IPS-18a (cell line): ENCODE results near the gene CHI3L1.

ENCODE experiments used
- H3K27ac ChIP-seq: one replicate; pipeline ENCODE4 v1.5.1; 2013; ENCODE audit warnings: low read length
- H3K27me3 ChIP-seq: one replicate; pipeline ENCODE4 v1.6.1; 2013; ENCODE audit warnings: mild to moderate bottlenecking, low read length; ENCODE audit not compliant: control insufficient read depth, insufficient read depth
- H3K36me3 ChIP-seq: one replicate; pipeline ENCODE4 v1.6.1; 2013; ENCODE audit warnings: low read depth, low read length; ENCODE audit not compliant: control insufficient read depth
- H3K4me1 ChIP-seq: one replicate; pipeline ENCODE4 v1.6.1; 2013; ENCODE audit warnings: low read depth, low read length; ENCODE audit not compliant: control insufficient read depth
- H3K4me3 ChIP-seq: one replicate; pipeline ENCODE4 v1.5.1; 2013; ENCODE audit warnings: low read length
- H3K9ac ChIP-seq: one replicate; pipeline ENCODE4 v1.6.1; 2013; ENCODE audit warnings: mild to moderate bottlenecking, low read length, moderate library complexity
- H3K9me3 ChIP-seq: one replicate; pipeline ENCODE4 v1.6.1; 2013; ENCODE audit warnings: low read depth, low read length; ENCODE audit not compliant: control insufficient read depth

Gene CHI3L1

GRCh38 chr1:203187689-203188264, 1.3 kb upstream of the CHI3L1 start:
- H3K9me3 ChIP-seq = no peaks in the 10 kb centered on the region
- no peaks in the 10 kb centered on the region for H3K36me3 ChIP-seq
- no peak overlapping the region for H3K27ac ChIP-seq
- H3K27me3 ChIP-seq = no peaks in the 10 kb centered on the region
- no peak overlapping the region for H3K9ac ChIP-seq
- no peak overlapping the region for H3K4me3 ChIP-seq
- H3K4me1 ChIP-seq = peaks cover 22% of the 10 kb centered on the region

- Histone ChIP-seq H3K27me3 (no peaks in the 10 kb centered on the region), H3K9ac (no peak overlapping the region), H3K27ac (no peak overlapping the region), H3K4me1 (peaks cover 22% of the 10 kb centered on the region), H3K9me3 (no peaks in the 10 kb centered on the region), H3K36me3 (no peaks in the 10 kb centered on the region), H3K4me3 (no peak overlapping the region)
Observed at GRCh38 chr1:203187304-203187685, 791 bp upstream of the CHI3L1 start.

- H3K4me1 ChIP-seq = peaks cover 22% of the 10 kb centered on the region
- H3K4me3 ChIP-seq = no peak overlapping the region
- no peak overlapping the region for H3K27ac ChIP-seq
Observed at GRCh38 chr1:203186091-203186445, 436 bp downstream of the CHI3L1 start.

GRCh38 chr1:203185585-203185984, 919 bp downstream of the CHI3L1 start:
- H3K9me3 ChIP-seq = no peaks in the 10 kb centered on the region
- no peak overlapping the region for H3K4me3 ChIP-seq
- no peak overlapping the region for H3K27ac ChIP-seq

More at GRCh38 chr1:203186091-203186445, 436 bp downstream of the CHI3L1 start:
- no peak overlapping the region for H3K9ac ChIP-seq
- no peaks in the 10 kb centered on the region for H3K36me3 ChIP-seq
- no peaks in the 10 kb centered on the region for H3K9me3 ChIP-seq
- no peaks in the 10 kb centered on the region for H3K27me3 ChIP-seq

GRCh38 chr1:203185061-203185461, 1.4 kb downstream of the CHI3L1 start:
- no peaks in the 10 kb centered on the region for H3K9me3 ChIP-seq
- no peaks in the 10 kb centered on the region for H3K27me3 ChIP-seq
- H3K4me3 ChIP-seq = no peak overlapping the region
- no peak overlapping the region for H3K27ac ChIP-seq
- H3K9ac ChIP-seq = no peak overlapping the region
- peaks cover 22% of the 10 kb centered on the region for H3K4me1 ChIP-seq
- H3K36me3 ChIP-seq = no peaks in the 10 kb centered on the region

More at GRCh38 chr1:203185585-203185984, 919 bp downstream of the CHI3L1 start:
- Histone ChIP-seq H3K4me1 (peaks cover 22% of the 10 kb centered on the region), H3K9ac (no peak overlapping the region), H3K27me3 (no peaks in the 10 kb centered on the region), H3K36me3 (no peaks in the 10 kb centered on the region)

- Histone ChIP-seq H3K27me3 (no peaks in the 10 kb centered on the region), H3K4me1 (peaks cover 22% of the 10 kb centered on the region), H3K9me3 (no peaks in the 10 kb centered on the region), H3K36me3 (no peaks in the 10 kb centered on the region), H3K4me3 (no peak overlapping the region), H3K9ac (no peak overlapping the region), H3K27ac (no peak overlapping the region)
Observed at GRCh38 chr1:203184467-203184866, 2.0 kb downstream of the CHI3L1 start.

DNA sequence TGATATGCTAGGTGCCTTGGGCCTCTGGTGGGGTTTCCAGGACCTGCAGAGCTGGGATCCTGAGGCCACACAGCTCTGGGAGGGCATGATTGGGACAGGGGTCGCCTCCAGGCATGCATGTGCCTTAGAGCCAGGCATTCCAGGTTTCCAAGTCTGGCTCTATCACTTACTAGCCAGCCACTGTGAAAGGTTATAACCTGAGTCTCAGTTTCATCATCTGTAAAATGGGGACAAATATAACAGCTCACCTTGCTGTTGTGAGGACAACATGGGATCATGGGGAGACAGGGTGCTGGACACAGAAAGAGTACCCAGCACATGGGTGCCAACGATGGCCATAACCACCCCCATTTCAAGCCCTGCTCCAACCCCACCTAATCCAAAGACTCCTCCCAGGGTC, 2.7 kb downstream of the CHI3L1 start:
- H3K9me3 ChIP-seq = no peaks in the 10 kb centered on the region

DNA sequence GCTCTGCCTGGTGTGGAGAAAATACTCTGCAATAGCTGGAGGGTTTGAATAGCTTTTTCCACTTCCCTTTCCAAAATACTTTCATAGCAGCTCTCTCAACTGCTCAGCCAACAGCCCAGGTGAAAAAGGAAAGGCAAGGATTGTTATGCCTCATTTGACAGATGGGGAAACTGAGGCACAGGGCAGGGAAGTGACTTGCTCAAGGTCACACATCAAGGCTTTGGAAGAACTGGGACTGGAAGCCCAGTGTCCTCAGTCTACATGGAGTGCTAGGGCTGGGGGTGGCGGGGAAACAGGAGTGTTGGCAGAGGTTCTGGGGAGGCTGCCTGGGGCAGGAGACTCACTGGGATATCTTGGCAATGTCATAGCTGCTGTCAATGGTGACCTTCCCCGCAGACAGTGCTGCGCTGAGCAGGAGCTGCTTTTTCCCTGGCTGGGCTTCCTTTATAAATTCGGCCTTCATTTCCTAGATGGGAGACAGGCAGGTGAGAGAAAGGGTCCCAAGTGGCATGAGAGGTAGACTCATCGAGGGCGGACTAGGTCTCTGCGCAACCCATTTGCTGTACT, 4.0 kb downstream of the CHI3L1 start:
- Histone ChIP-seq H3K27me3 (no peaks in the 10 kb centered on the region), H3K9ac (no peak overlapping the region), H3K4me3 (no peak overlapping the region), H3K9me3 (no peaks in the 10 kb centered on the region), H3K4me1 (peaks cover 30% of the 10 kb centered on the region), H3K27ac (no peak overlapping the region), H3K36me3 (no peaks in the 10 kb centered on the region)

More for the DNA sequence above, 2.7 kb downstream of the CHI3L1 start:
- Histone ChIP-seq H3K27ac (no peak overlapping the region), H3K36me3 (no peaks in the 10 kb centered on the region), H3K4me1 (peaks cover 22% of the 10 kb centered on the region), H3K4me3 (no peak overlapping the region), H3K27me3 (no peaks in the 10 kb centered on the region), H3K9ac (no peak overlapping the region)

- Histone ChIP-seq H3K4me3 (no peak overlapping the region), H3K27me3 (no peaks in the 10 kb centered on the region), H3K36me3 (no peaks in the 10 kb centered on the region), H3K9ac (no peak overlapping the region), H3K27ac (no peak overlapping the region), H3K9me3 (no peaks in the 10 kb centered on the region), H3K4me1 (peaks cover 29% of the 10 kb centered on the region)
Observed at GRCh38 chr1:203181586-203182386, 4.7 kb downstream of the CHI3L1 start.

- Histone ChIP-seq H3K36me3 (no peaks in the 10 kb centered on the region), H3K4me1 (peaks cover 21% of the 10 kb centered on the region), H3K9ac (no peak overlapping the region), H3K4me3 (no peak overlapping the region), H3K27me3 (no peaks in the 10 kb centered on the region), H3K27ac (no peak overlapping the region), H3K9me3 (no peaks in the 10 kb centered on the region)
Observed at GRCh38 chr1:203180611-203181330, 5.7 kb downstream of the CHI3L1 start.

DNA sequence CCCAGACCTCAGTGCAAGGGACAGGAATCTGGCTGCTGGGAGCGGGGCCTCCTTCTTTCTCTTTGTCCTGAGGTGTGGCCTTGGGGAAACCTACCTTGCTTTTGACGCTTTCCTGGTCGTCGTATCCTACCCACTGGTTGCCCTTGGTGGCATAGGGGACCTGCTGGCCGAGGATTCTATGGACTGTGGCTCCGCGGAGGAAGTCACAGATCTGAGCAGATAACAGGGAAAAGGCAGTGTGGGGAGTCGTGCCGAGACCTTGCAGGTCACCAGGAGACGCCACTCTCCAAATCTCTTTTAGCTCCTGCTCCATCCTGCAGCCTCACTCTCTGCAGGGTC, 6.9 kb downstream of the CHI3L1 start:
- Histone ChIP-seq H3K4me3 (no peak overlapping the region), H3K9ac (no peak overlapping the region)

More for the DNA sequence above, 6.9 kb downstream of the CHI3L1 start:
- Histone ChIP-seq H3K4me1 (peaks cover 18% of the 10 kb centered on the region), H3K27me3 (no peaks in the 10 kb centered on the region), H3K9me3 (no peaks in the 10 kb centered on the region), H3K27ac (no peak overlapping the region), H3K36me3 (no peaks in the 10 kb centered on the region)
